22Rv1 (cell line): Measurements from ENCODE around the gene S100G.

Experiments
- ZFX ChIP-seq: fragments of 450-650 bp; IDR thresholded peaks from 2 replicates; pipeline ENCODE4 v1.6.1; 2017; ENCODE audit warnings: antibody characterized with exemption, borderline replicate concordance
- TF ChIP-seq, protein P1 (sequence below): fragments of 450-650 bp; IDR thresholded peaks from 2 replicates; pipeline ENCODE4 v1.5.1; 2017; ENCODE audit warnings: mild to moderate bottlenecking

- TF ChIP-seq, protein P1, sequence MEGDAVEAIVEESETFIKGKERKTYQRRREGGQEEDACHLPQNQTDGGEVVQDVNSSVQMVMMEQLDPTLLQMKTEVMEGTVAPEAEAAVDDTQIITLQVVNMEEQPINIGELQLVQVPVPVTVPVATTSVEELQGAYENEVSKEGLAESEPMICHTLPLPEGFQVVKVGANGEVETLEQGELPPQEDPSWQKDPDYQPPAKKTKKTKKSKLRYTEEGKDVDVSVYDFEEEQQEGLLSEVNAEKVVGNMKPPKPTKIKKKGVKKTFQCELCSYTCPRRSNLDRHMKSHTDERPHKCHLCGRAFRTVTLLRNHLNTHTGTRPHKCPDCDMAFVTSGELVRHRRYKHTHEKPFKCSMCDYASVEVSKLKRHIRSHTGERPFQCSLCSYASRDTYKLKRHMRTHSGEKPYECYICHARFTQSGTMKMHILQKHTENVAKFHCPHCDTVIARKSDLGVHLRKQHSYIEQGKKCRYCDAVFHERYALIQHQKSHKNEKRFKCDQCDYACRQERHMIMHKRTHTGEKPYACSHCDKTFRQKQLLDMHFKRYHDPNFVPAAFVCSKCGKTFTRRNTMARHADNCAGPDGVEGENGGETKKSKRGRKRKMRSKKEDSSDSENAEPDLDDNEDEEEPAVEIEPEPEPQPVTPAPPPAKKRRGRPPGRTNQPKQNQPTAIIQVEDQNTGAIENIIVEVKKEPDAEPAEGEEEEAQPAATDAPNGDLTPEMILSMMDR, result no peak
- no peak for TF ChIP-seq ZFX
Measured at GRCh38 chrX:16678689-16679088, 28.7 kb downstream of the S100G start.
